GM18873 (cell line): Measurements from ENCODE around the gene OR4F15.
"Not testable (repeated sequence)": the region's sequence is repeated elsewhere in the genome, so short reads cannot be mapped to it uniquely, and the experiment has no call there.

ENCODE experiments used
- ATAC-seq: cut with Tn5 transposase; IDR thresholded peaks from one replicate; pipeline ENCODE4 v1.9.1; 2021; ENCODE audit warnings: mild to moderate bottlenecking, moderate library complexity, moderate number of reproducible peaks; ENCODE audit not compliant: unreplicated experiment, low FRiP score

Gene OR4F15

GRCh38 chr15:101811902-101812301 is at the start of gene OR4F15:
TSS of gene OR4F15 (plus strand) at chr15:101812202. CDS start at chr15:101818187, 5,985 bp downstream.
- no peak for ATAC-seq

GRCh38 chr15:101764669-101765339 is 47.2 kb upstream of the OR4F15 start:
- ATAC-seq = not testable (repeated sequence)

- ATAC-seq = not testable (repeated sequence)
These were observed 46.7 kb upstream of the OR4F15 start for GRCh38 chr15:101765340-101765671.

GRCh38 chr15:101765772-101766456 is 46.1 kb upstream of the OR4F15 start:
- no peak for ATAC-seq

- ATAC-seq = not testable (repeated sequence)
These were observed 44.8 kb upstream of the OR4F15 start for GRCh38 chr15:101767083-101767640.

GRCh38 chr15:101772921-101773320 is 39.1 kb upstream of the OR4F15 start:
- ATAC-seq = no peak

- no peak for ATAC-seq
These were observed 38.4 kb upstream of the OR4F15 start for GRCh38 chr15:101773496-101774100.

GRCh38 chr15:101775136-101775535 is 36.9 kb upstream of the OR4F15 start:
- no peak for ATAC-seq

- ATAC-seq = not testable (repeated sequence)
These were observed 33.4 kb upstream of the OR4F15 start for GRCh38 chr15:101778576-101778975.

GRCh38 chr15:101780225-101780624 is 31.8 kb upstream of the OR4F15 start:
- ATAC-seq = not testable (repeated sequence)

GRCh38 chr15:101781928-101782327 is 30.1 kb upstream of the OR4F15 start:
- ATAC-seq = no peak

- no peak for ATAC-seq
These were observed 27.4 kb upstream of the OR4F15 start for GRCh38 chr15:101784644-101785043.

GRCh38 chr15:101786422-101786821 is 25.6 kb upstream of the OR4F15 start:
- not testable (repeated sequence) for ATAC-seq

GRCh38 chr15:101788001-101788400 is 24.0 kb upstream of the OR4F15 start:
- not testable (repeated sequence) for ATAC-seq

GRCh38 chr15:101788503-101789269 is 23.3 kb upstream of the OR4F15 start:
- not testable (repeated sequence) for ATAC-seq

- ATAC-seq = not testable (repeated sequence)
These were observed 21.3 kb upstream of the OR4F15 start for GRCh38 chr15:101790748-101791147.

GRCh38 chr15:101793981-101794380 is 18.0 kb upstream of the OR4F15 start:
- ATAC-seq = not testable (repeated sequence)

- ATAC-seq = no peak
These were observed 16.5 kb upstream of the OR4F15 start for GRCh38 chr15:101795455-101795854.

- ATAC-seq = no peak
These were observed 12.3 kb upstream of the OR4F15 start for GRCh38 chr15:101799665-101800064.

GRCh38 chr15:101801048-101801447 is 11.0 kb upstream of the OR4F15 start:
- no peak for ATAC-seq

- ATAC-seq = no peak
These were observed 8.8 kb upstream of the OR4F15 start, which contains the start of gene OR4F6 for GRCh38 chr15:101803209-101803608. TSS of gene OR4F6 (plus strand) at chr15:101803509. CDS start at chr15:101805720, 2,211 bp downstream.
